KOPT-K1 (cell line): ENCODE measurements around the gene NMNAT1.
A peak's percentile ranks its signal among the peaks of the same experiment; 100 is the strongest.
"Not testable (repeated sequence)": the region's sequence is repeated elsewhere in the genome, so short reads cannot be mapped to it uniquely, and the experiment has no call there.

ENCODE experiments used
- H3K27ac ChIP-seq: fragments of 200-600 bp; sonication (generic); 2 replicates; pipeline ENCODE4 v1.5.1; 2016; ENCODE audit warnings: antibody characterized with exemption, mild to moderate bottlenecking, low read depth, low read length; ENCODE audit not compliant: poor library complexity, severe bottlenecking
- H3K36me3 ChIP-seq: fragments of 200-600 bp; sonication (generic); 2 replicates; pipeline ENCODE4 v1.5.1; 2017; ENCODE audit warnings: antibody characterized with exemption, mild to moderate bottlenecking, low read length, moderate library complexity; ENCODE audit not compliant: insufficient read depth
- H3K9me3 ChIP-seq: fragments of 200-600 bp; sonication (generic); 2 replicates; pipeline ENCODE4 v1.5.1; 2017; ENCODE audit warnings: antibody characterized with exemption, low read length, mild to moderate bottlenecking; ENCODE audit not compliant: insufficient read depth, poor library complexity, severe bottlenecking

NMNAT1 gene

GRCh38 chr1:10021992-10022391 lies 78.7 kb downstream of the NMNAT1 start:
- H3K9me3 ChIP-seq = not testable (repeated sequence)

GRCh38 chr1:10022656-10023055 lies 79.4 kb downstream of the NMNAT1 start:
- Histone ChIP-seq H3K27ac (no peak overlapping the region), H3K9me3 (no peaks in the 10 kb centered on the region), H3K36me3 (no peaks in the 10 kb centered on the region)

More at GRCh38 chr1:10021992-10022391, 78.7 kb downstream of the NMNAT1 start:
- not testable (repeated sequence) for H3K36me3 ChIP-seq, H3K27ac ChIP-seq

GRCh38 chr1:10025354-10025753 lies 82.1 kb downstream of the NMNAT1 start:
- Histone ChIP-seq H3K27ac (no peak overlapping the region), H3K9me3 (no peaks in the 10 kb centered on the region), H3K36me3 (no peaks in the 10 kb centered on the region)

- H3K27ac ChIP-seq = no peak overlapping the region
- no peaks in the 10 kb centered on the region for H3K9me3 ChIP-seq
- no peaks in the 10 kb centered on the region for H3K36me3 ChIP-seq
Observed at GRCh38 chr1:10027027-10027426, 83.8 kb downstream of the NMNAT1 start.

GRCh38 chr1:10028956-10029500 lies 85.8 kb downstream of the NMNAT1 start:
- H3K36me3 ChIP-seq, H3K9me3 ChIP-seq, H3K27ac ChIP-seq: not testable (repeated sequence)

GRCh38 chr1:10031461-10031860 lies 88.2 kb downstream of the NMNAT1 start:
- H3K9me3 ChIP-seq = no peaks in the 10 kb centered on the region
- no peaks in the 10 kb centered on the region for H3K36me3 ChIP-seq
- no peak overlapping the region for H3K27ac ChIP-seq

- no peaks in the 10 kb centered on the region for H3K9me3 ChIP-seq
- H3K36me3 ChIP-seq = peaks cover 8% of the 10 kb centered on the region
- peak within 1 kb of the TSS; percentile 75 for H3K27ac ChIP-seq
Observed at GRCh38 chr1:10032590-10033358, 89.5 kb downstream of the NMNAT1 start, which contains the start of gene UBE4B. UBE4B (plus strand) TSS chr1:10032958; CDS start chr1:10033671, 713 bp downstream.

GRCh38 chr1:10033359-10033845 lies 90.1 kb downstream of the NMNAT1 start:
- H3K9me3 ChIP-seq = no peaks in the 10 kb centered on the region
- peak overlapping the region; percentile 75 for H3K27ac ChIP-seq
- peaks cover 15% of the 10 kb centered on the region for H3K36me3 ChIP-seq
